Measurements from ENCODE around the gene KCMF1. TPM values are rescaled to one million over a fixed set of nuclear protein-coding genes. Genes with fewer than 3 reads are reported as not detected.
A peak's percentile ranks its signal among the peaks of the same experiment; 100 is the strongest.

The KCMF1 gene
- total and polyA plus RNA-seq, 4 donors: 10.5 to 45.4 (median 23.1) TPM

DNA sequence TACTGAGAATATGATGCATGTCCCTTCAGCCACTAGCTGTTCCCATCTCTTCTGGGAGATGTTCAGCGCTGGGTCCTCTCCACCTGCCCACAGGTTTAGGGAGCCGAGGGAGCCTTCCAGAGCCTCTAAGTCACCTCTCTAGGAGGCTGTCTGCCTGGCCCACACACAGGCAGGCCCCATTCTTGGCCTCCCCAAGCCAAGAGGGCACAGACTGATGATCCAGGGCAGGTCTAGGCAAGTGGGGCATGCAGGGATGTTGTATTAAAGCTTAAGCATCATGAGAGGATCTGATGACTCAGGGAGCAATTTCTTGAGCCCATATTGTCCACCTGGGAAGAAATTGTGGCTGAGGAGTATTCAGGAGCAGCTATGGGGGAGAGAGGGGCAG lies 45.6 kb upstream of the KCMF1 start (continued):
- TF ChIP-seq ZBTB33 (IDR thresholded peaks at IDR 0.05): no peak
- no peak for TF ChIP-seq RAD21 (IDR thresholded peaks at IDR 0.05)

GRCh38 chr2:84925724-84926376 lies 45.1 kb upstream of the KCMF1 start:
- 3% methylated on average over 34 of the region's 34 CpGs for WGBS
- H3K9me3 ChIP-seq (ENCODE audit: control insufficient read depth in 4 of 4, low read length in 3 of 4): no peaks in the 10 kb centered on the region
- H3K4me3 ChIP-seq (ENCODE audit: low read depth in 1 of 3, low read length in 3 of 3): peak overlapping the region in 1 of 3 donors; percentile 34
- no peak overlapping the region for H3K9ac ChIP-seq (ENCODE audit: low read depth in 1 of 2, low read length in 2 of 2)
- DNase-seq (ENCODE audit: low spot score): peak; percentile 99
- no peak overlapping the region for H3K27ac ChIP-seq (ENCODE audit: low read depth in 1 of 2, low read length in 2 of 2)
- H3K27me3 ChIP-seq (ENCODE audit: control insufficient read depth in 4 of 4, insufficient read depth in 4 of 4, low read length in 3 of 4): no peaks in the 10 kb centered on the region
- H3K4me1 ChIP-seq (ENCODE audit: control insufficient read depth in 4 of 4, insufficient read depth in 4 of 4, low read length in 3 of 4): peaks cover 2 to 18% (median 10%) of the 10 kb centered on the region in 4 donors
- TF ChIP-seq HNF4G (IDR thresholded peaks at IDR 0.05) (peak; percentile 26), ZBTB33 (IDR thresholded peaks at IDR 0.05) (no peak), YY1 (IDR thresholded peaks at IDR 0.05) (peak; percentile 41), RAD21 (IDR thresholded peaks at IDR 0.05) (peak; percentile 93 to 96), REST (IDR thresholded peaks at IDR 0.05) (peak; percentile 36), JUND (IDR thresholded peaks at IDR 0.05) (no peak), NR2F2 (IDR thresholded peaks at IDR 0.05) (peak; percentile 88), HNF4A (conservative IDR thresholded peaks at IDR 0.05) (peak in 1 of 2 donors; percentile 64), SP1 (IDR thresholded peaks at IDR 0.05) (peak; percentile 64), TAF1 (conservative IDR thresholded peaks at IDR 0.05) (no peak), GABPA (IDR thresholded peaks at IDR 0.05 in 1 of 2, conservative IDR thresholded peaks at IDR 0.05 in 1 of 2) (no peak), FOXA1 (IDR thresholded peaks at IDR 0.05) (no peak), FOXA2 (IDR thresholded peaks at IDR 0.05) (no peak), RXRA (IDR thresholded peaks at IDR 0.05) (peak; percentile 64 to 91), EGR1 (IDR thresholded peaks at IDR 0.05; ENCODE audit: low read depth in 2 of 2) (no peak)
- TF ChIP-seq, protein P1, sequence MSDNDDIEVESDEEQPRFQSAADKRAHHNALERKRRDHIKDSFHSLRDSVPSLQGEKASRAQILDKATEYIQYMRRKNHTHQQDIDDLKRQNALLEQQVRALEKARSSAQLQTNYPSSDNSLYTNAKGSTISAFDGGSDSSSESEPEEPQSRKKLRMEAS (IDR thresholded peaks at IDR 0.05): peak; percentile 28
- TF ChIP-seq, protein P2, sequence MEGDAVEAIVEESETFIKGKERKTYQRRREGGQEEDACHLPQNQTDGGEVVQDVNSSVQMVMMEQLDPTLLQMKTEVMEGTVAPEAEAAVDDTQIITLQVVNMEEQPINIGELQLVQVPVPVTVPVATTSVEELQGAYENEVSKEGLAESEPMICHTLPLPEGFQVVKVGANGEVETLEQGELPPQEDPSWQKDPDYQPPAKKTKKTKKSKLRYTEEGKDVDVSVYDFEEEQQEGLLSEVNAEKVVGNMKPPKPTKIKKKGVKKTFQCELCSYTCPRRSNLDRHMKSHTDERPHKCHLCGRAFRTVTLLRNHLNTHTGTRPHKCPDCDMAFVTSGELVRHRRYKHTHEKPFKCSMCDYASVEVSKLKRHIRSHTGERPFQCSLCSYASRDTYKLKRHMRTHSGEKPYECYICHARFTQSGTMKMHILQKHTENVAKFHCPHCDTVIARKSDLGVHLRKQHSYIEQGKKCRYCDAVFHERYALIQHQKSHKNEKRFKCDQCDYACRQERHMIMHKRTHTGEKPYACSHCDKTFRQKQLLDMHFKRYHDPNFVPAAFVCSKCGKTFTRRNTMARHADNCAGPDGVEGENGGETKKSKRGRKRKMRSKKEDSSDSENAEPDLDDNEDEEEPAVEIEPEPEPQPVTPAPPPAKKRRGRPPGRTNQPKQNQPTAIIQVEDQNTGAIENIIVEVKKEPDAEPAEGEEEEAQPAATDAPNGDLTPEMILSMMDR (IDR thresholded peaks at IDR 0.05; ENCODE audit: low read depth, low read length, missing input control): peak; percentile 98
- TF ChIP-seq, protein P3, sequence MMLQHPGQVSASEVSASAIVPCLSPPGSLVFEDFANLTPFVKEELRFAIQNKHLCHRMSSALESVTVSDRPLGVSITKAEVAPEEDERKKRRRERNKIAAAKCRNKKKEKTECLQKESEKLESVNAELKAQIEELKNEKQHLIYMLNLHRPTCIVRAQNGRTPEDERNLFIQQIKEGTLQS (IDR thresholded peaks at IDR 0.05): no peak
- H3K36me3 ChIP-seq (ENCODE audit: control insufficient read depth in 4 of 4, insufficient read depth in 3 of 4, low read depth in 1 of 4, low read length in 3 of 4): no peaks in the 10 kb centered on the region
